ENCODE results near the gene ZBTB7A.

ZBTB7A gene

GRCh38 chr19:4100647-4101495, 34.2 kb upstream of the ZBTB7A start:
- H3K27me3 ChIP-seq (ENCODE audit: insufficient read depth, low read length): no peaks in the 10 kb centered on the region
- no peaks in the 10 kb centered on the region for H3K4me1 ChIP-seq (ENCODE audit: insufficient read depth, low read length)
- no peak overlapping the region for H2AFZ ChIP-seq (ENCODE audit: low read depth, low read length)
- no peak overlapping the region for H3K4me3 ChIP-seq (ENCODE audit: low read length)
- peaks cover 70% of the 10 kb centered on the region for H3K36me3 ChIP-seq (ENCODE audit: insufficient read depth, low read length)
- H3K9me3 ChIP-seq (ENCODE audit: low read length): peaks cover 3% of the 10 kb centered on the region

- Histone ChIP-seq H3K36me3 (ENCODE audit: insufficient read depth, low read length) (peaks cover 75% of the 10 kb centered on the region), H3K9me3 (ENCODE audit: low read length) (peaks cover 3% of the 10 kb centered on the region), H3K4me3 (ENCODE audit: low read length) (no peak overlapping the region), H3K4me1 (ENCODE audit: insufficient read depth, low read length) (no peaks in the 10 kb centered on the region), H2AFZ (ENCODE audit: low read depth, low read length) (no peak overlapping the region), H3K27me3 (ENCODE audit: insufficient read depth, low read length) (no peaks in the 10 kb centered on the region)
Measured at GRCh38 chr19:4099041-4099764, 32.5 kb upstream of the ZBTB7A start.

DNA sequence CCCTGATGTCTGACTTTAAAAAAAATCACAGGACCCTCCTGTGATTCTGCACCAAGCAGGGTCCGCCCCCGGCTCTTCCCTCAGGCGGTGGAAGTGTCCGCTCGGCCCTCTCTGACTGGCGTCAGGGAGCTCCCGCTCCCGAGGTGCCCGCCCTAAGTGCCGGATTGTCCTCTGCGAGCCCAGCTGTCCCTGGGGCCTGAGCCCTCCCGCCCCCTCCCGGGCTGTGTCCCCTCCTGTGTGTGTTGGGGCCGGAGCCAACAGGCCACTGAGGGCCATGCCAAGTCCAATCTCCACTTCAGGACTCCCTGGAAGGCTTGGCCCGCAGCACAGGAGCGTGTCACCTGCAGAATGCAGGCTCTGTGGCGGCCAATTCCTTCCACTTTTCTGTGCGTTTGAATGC, 31.8 kb upstream of the ZBTB7A start:
- no peaks in the 10 kb centered on the region for H3K27me3 ChIP-seq (ENCODE audit: insufficient read depth, low read length)
- peaks cover 78% of the 10 kb centered on the region for H3K36me3 ChIP-seq (ENCODE audit: insufficient read depth, low read length)
- H3K4me1 ChIP-seq (ENCODE audit: insufficient read depth, low read length): no peaks in the 10 kb centered on the region
- H2AFZ ChIP-seq (ENCODE audit: low read depth, low read length): no peak overlapping the region
- no peak overlapping the region for H3K4me3 ChIP-seq (ENCODE audit: low read length)
- H3K9me3 ChIP-seq (ENCODE audit: low read length): peaks cover 3% of the 10 kb centered on the region

DNA sequence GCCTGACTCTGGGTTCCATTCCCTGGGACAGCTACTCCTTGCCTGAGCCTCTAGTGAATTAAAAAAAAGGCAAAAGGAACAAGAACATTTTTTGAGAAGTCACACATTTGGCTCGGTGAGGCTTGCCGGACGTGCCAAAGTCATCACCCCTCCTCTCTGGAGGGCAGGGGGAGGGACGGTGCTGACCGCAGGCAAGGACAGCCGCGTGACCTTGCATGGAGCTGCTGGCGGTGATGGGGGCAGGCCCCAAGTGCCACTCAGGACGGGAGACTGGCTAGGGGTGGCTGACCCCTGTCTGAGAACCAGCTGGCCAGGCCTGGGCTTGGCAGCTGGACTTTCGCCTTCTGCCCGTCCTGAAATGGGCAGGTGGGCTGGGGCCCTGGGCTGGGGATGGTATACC, 30.8 kb upstream of the ZBTB7A start:
- Histone ChIP-seq H3K36me3 (ENCODE audit: insufficient read depth, low read length) (peaks cover 70% of the 10 kb centered on the region), H3K27me3 (ENCODE audit: insufficient read depth, low read length) (no peaks in the 10 kb centered on the region)

GRCh38 chr19:4096049-4096892, 29.6 kb upstream of the ZBTB7A start:
- H3K4me1 ChIP-seq (ENCODE audit: insufficient read depth, low read length): no peaks in the 10 kb centered on the region
- H3K27me3 ChIP-seq (ENCODE audit: insufficient read depth, low read length): no peaks in the 10 kb centered on the region
- H2AFZ ChIP-seq (ENCODE audit: low read depth, low read length): no peak overlapping the region
- peaks cover 58% of the 10 kb centered on the region for H3K36me3 ChIP-seq (ENCODE audit: insufficient read depth, low read length)
- H3K4me3 ChIP-seq (ENCODE audit: low read length): no peak overlapping the region
- H3K9me3 ChIP-seq (ENCODE audit: low read length): peaks cover 3% of the 10 kb centered on the region

More for the DNA sequence above, 30.8 kb upstream of the ZBTB7A start:
- Histone ChIP-seq H2AFZ (ENCODE audit: low read depth, low read length) (no peak overlapping the region), H3K9me3 (ENCODE audit: low read length) (peaks cover 3% of the 10 kb centered on the region), H3K4me3 (ENCODE audit: low read length) (no peak overlapping the region), H3K4me1 (ENCODE audit: insufficient read depth, low read length) (no peaks in the 10 kb centered on the region)

DNA sequence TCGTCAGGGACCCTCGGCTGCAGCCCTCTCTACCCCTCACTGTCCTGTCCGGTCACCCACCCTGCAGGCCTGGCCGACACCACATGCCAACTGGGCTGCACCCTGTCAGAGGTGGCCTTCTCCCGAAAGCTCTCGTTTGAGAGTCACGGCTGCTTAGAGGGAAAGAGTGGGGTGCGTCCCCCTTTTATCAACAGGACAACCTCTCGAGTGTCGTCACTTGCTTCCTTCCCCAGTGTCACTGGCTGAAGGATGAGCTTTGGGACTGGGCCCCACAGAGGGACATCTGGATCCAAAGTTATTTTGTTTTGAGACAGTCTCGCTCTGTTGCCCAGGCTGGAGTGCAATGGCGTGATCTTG, 28.8 kb upstream of the ZBTB7A start:
- peaks cover 3% of the 10 kb centered on the region for H3K9me3 ChIP-seq (ENCODE audit: low read length)
- no peak overlapping the region for H2AFZ ChIP-seq (ENCODE audit: low read depth, low read length)
- H3K4me1 ChIP-seq (ENCODE audit: insufficient read depth, low read length): no peaks in the 10 kb centered on the region
- no peaks in the 10 kb centered on the region for H3K27me3 ChIP-seq (ENCODE audit: insufficient read depth, low read length)
- no peak overlapping the region for H3K4me3 ChIP-seq (ENCODE audit: low read length)
- peaks cover 61% of the 10 kb centered on the region for H3K36me3 ChIP-seq (ENCODE audit: insufficient read depth, low read length)

- no peaks in the 10 kb centered on the region for H3K27me3 ChIP-seq (ENCODE audit: insufficient read depth, low read length)
- peaks cover 63% of the 10 kb centered on the region for H3K36me3 ChIP-seq (ENCODE audit: insufficient read depth, low read length)
- no peaks in the 10 kb centered on the region for H3K4me1 ChIP-seq (ENCODE audit: insufficient read depth, low read length)
- H3K4me3 ChIP-seq (ENCODE audit: low read length): no peak overlapping the region
- peaks cover 3% of the 10 kb centered on the region for H3K9me3 ChIP-seq (ENCODE audit: low read length)
- no peak overlapping the region for H2AFZ ChIP-seq (ENCODE audit: low read depth, low read length)
Measured at GRCh38 chr19:4094761-4095487, 28.2 kb upstream of the ZBTB7A start.

DNA sequence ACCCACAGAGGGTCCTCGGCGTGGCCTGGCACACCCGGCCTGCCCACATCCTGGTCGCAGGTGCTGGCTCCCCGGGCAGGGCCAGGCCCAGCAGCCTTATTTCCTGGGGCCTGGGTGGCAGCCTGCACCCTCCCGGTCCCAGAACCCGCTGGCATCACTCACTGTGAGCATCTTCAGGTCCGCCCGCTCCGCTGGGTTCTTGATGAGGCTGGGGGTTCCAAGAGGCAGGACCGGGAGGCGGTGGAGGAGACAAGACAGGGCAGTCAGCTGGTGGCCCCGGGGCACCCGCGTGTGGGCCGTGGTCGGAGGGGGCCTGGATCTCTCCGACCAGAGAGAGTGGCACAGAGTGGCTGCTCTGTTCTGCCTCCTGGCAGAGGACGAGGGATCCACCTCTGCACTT, 27.6 kb upstream of the ZBTB7A start:
- Histone ChIP-seq H3K27me3 (ENCODE audit: insufficient read depth, low read length) (no peaks in the 10 kb centered on the region), H3K9me3 (ENCODE audit: low read length) (peaks cover 3% of the 10 kb centered on the region), H3K4me3 (ENCODE audit: low read length) (no peak overlapping the region), H2AFZ (ENCODE audit: low read depth, low read length) (no peak overlapping the region), H3K4me1 (ENCODE audit: insufficient read depth, low read length) (no peaks in the 10 kb centered on the region), H3K36me3 (ENCODE audit: insufficient read depth, low read length) (peaks cover 64% of the 10 kb centered on the region)

DNA sequence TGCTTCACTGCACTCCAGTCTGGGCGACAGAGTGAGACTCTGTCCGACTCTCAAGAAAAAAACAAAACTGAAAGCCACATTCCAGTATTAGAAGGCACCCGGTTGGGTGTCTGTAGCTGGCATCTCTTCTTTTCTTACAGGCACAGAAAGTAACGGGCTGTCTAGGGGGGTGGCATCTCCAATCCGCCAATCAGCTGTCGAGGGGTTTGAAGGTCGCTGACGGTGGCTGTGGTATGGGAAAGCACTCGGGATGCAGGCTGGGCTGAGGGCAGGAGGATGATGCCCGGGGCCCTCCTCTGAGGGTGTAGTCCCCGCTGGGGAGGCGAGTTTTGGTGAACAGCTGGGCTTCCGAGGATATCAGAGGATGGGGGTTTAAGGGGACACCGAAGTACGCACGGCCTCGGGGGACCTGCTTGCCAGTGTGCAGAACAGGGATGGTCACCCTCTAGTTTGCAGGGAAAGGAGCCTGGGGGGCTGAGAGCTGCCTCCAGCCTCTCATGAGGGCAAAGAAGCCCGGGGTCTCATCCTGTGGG, 27.0 kb upstream of the ZBTB7A start:
- H3K36me3 ChIP-seq (ENCODE audit: insufficient read depth, low read length): peaks cover 59% of the 10 kb centered on the region
- H3K9me3 ChIP-seq (ENCODE audit: low read length): peaks cover 3% of the 10 kb centered on the region
- H2AFZ ChIP-seq (ENCODE audit: low read depth, low read length): no peak overlapping the region
- H3K4me3 ChIP-seq (ENCODE audit: low read length): no peak overlapping the region
- H3K27me3 ChIP-seq (ENCODE audit: insufficient read depth, low read length): no peaks in the 10 kb centered on the region
- no peaks in the 10 kb centered on the region for H3K4me1 ChIP-seq (ENCODE audit: insufficient read depth, low read length)

DNA sequence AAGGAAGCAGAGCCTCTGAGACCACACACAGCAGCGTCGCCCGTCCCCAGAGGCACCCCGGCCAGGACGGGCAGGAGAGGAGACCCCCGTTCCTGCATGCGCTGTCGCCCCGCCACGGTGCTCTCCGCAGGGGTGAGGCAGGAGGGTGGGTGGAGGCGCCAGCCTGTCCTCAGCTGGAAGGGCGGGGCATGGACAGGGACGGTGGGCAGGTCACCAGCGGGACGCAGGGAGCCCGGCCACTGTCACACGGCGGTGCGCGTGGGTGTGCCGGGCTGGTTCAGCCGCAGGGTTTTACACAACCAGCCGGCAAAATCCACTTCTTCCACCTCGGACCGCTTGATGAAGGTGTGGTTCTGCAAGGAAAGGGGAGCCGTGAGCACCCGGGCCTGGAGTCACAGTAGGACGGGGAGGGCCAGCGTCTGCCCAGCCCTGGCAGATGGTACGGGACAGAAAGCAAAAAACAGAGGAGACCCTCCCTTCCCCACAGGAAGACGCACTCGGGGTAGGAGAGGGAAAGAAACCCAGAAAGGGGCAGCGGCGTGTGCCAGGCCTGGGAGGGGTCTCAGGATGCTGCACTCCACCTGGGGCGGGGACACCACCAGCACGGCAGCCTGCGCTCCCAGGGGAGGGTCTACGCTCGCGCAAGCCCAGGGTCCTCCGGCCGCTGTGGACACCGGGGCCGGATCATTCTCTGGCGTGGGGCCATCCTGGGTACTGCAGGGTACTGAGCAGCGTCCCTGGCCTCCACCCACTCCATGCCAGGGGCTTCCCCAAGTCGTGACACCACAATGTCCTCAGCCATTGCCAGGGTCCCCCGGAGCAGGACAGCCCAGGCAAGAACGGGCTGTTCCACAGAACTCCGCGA, 23.9 kb upstream of the ZBTB7A start:
- no peaks in the 10 kb centered on the region for H3K4me1 ChIP-seq (ENCODE audit: insufficient read depth, low read length)
- H3K4me3 ChIP-seq (ENCODE audit: low read length): no peak overlapping the region
- no peak overlapping the region for H2AFZ ChIP-seq (ENCODE audit: low read depth, low read length)
- H3K27me3 ChIP-seq (ENCODE audit: insufficient read depth, low read length): no peaks in the 10 kb centered on the region
- peaks cover 37% of the 10 kb centered on the region for H3K36me3 ChIP-seq (ENCODE audit: insufficient read depth, low read length)
- H3K9me3 ChIP-seq (ENCODE audit: low read length): no peaks in the 10 kb centered on the region

GRCh38 chr19:4089946-4090345, 23.2 kb upstream of the ZBTB7A start:
- Histone ChIP-seq H3K36me3 (ENCODE audit: insufficient read depth, low read length) (peaks cover 31% of the 10 kb centered on the region), H3K4me1 (ENCODE audit: insufficient read depth, low read length) (no peaks in the 10 kb centered on the region), H3K4me3 (ENCODE audit: low read length) (no peak overlapping the region)

More at GRCh38 chr19:4089946-4090345, 23.2 kb upstream of the ZBTB7A start:
- H3K9me3 ChIP-seq (ENCODE audit: low read length): no peaks in the 10 kb centered on the region
- H3K27me3 ChIP-seq (ENCODE audit: insufficient read depth, low read length): no peaks in the 10 kb centered on the region
- no peak overlapping the region for H2AFZ ChIP-seq (ENCODE audit: low read depth, low read length)
